Thyroid gland (tissue), 4 donors: Measurements from ENCODE around the gene EMILIN3. TPM values are rescaled to one million over a fixed set of nuclear protein-coding genes. Genes with fewer than 3 reads are reported as not detected.

ENCODE experiments used
- DNase-seq, 2 donors: peaks; one replicate each; pipeline ENCODE4 v3.0.0-alpha.2; 2019
- H3K27ac ChIP-seq, 3 donors: fragments of 200-600 bp; sonication (generic); 1 replicate in 2 of 3; 2 replicates in 1 of 3; pipeline ENCODE4 v1.5.1; 2016 to 2019; ENCODE audit warnings: mild to moderate bottlenecking in 1 of 3, moderate library complexity in 1 of 3
- H3K27me3 ChIP-seq: fragments of 200-600 bp; sonication (generic); one replicate; pipeline ENCODE4 v1.5.1; 2019
- H3K36me3 ChIP-seq, 2 donors: fragments of 200-600 bp; sonication (generic); one replicate each; pipeline ENCODE4 v1.5.1; 2016 to 2019
- H3K4me1 ChIP-seq, 2 donors: fragments of 200-600 bp; sonication (generic); one replicate each; pipeline ENCODE4 v1.5.1; 2017 to 2019
- H3K4me3 ChIP-seq, 3 donors: fragments of 200-600 bp; sonication (generic); replicated peaks in 1 of 3; 1 replicate in 2 of 3; 2 replicates in 1 of 3; pipeline ENCODE4 v1.5.1; 2016; ENCODE audit warnings: mild to moderate bottlenecking in 1 of 3
- H3K9me3 ChIP-seq: fragments of 200-600 bp; sonication (generic); one replicate; pipeline ENCODE4 v1.5.1; 2017
- CTCF ChIP-seq, 6 experiments: fragments of 200-600 bp in 3 of 6; fragments of 450-650 bp in 3 of 6; sonication (generic) in 3 of 6; IDR thresholded peaks; one replicate each; pipeline ENCODE4 v1.5.1; 2016 to 2019; ENCODE audit warnings: antibody characterized with exemption in 6 of 6, mild to moderate bottlenecking in 2 of 6, inconsistent platforms in 1 of 6, moderate library complexity in 1 of 6
- POLR2A ChIP-seq, 2 donors: fragments of 450-650 bp; IDR thresholded peaks; one replicate each; pipeline ENCODE4 v1.6.1; 2017; ENCODE audit warnings: antibody characterized with exemption in 2 of 2, mild to moderate bottlenecking in 2 of 2, moderate library complexity in 1 of 2
- WGBS, 2 donors: methylation state at CpG; one replicate each; pipeline ENCODE4 v1.1.5; 2017; 5-methylcytosine and 5-hydroxymethylcytosine counted together
- intact Hi-C: fragments of 100-400 bp; cut with DNase I; formaldehyde crosslinking; loops from one replicate; pipeline ENCODE4 v1.15.1; 2023
- total RNA-seq, 4 donors: library from RNA; depleted of rRNA; stranded (reverse); fragments of >200 nt; gene quantifications; one replicate each; pipeline ENCODE4 v1.2.3, GENCODE V29; 2016

The EMILIN3 gene
- total RNA-seq, 4 donors from 2014 or later: 0.27 to 1.3 (median 0.61) TPM

- H3K4me3 ChIP-seq: no peak overlapping the region
- intact Hi-C loops: no loop called here
- H3K36me3 ChIP-seq: peaks cover 65 to 67% of the 10 kb centered on the region in 2 donors
- 80 to 83% methylated on average over 9 to 10 of the region's 10 CpGs for WGBS, 2 donors
- no peak overlapping the region for H3K27ac ChIP-seq
- no peak for DNase-seq
- no peaks in the 10 kb centered on the region for H3K4me1 ChIP-seq
- no peak for TF ChIP-seq POLR2A (IDR thresholded peaks at IDR 0.05)
- TF ChIP-seq CTCF (IDR thresholded peaks at IDR 0.05): no peak
- no peaks in the 10 kb centered on the region for H3K27me3 ChIP-seq
- H3K9me3 ChIP-seq: no peaks in the 10 kb centered on the region
Measured at GRCh38 chr20:41406353-41406752, 39.7 kb upstream of the EMILIN3 start.

- intact Hi-C loops: no loop called here
- DNase-seq: no peak
- Histone ChIP-seq H3K36me3 (peaks cover 59% of the 10 kb centered on the region in 2 donors), H3K4me1 (no peaks in the 10 kb centered on the region), H3K9me3 (no peaks in the 10 kb centered on the region), H3K27me3 (no peaks in the 10 kb centered on the region), H3K27ac (no peak overlapping the region), H3K4me3 (no peak overlapping the region)
- whole genome bisulfite sequencing, 2 donors: 84 to 88% methylated on average over 2 to 3 of the region's 3 CpGs
- no peak for TF ChIP-seq CTCF (IDR thresholded peaks at IDR 0.05)
- TF ChIP-seq POLR2A (IDR thresholded peaks at IDR 0.05): no peak
Measured at GRCh38 chr20:41405436-41405835, 38.8 kb upstream of the EMILIN3 start.

DNA sequence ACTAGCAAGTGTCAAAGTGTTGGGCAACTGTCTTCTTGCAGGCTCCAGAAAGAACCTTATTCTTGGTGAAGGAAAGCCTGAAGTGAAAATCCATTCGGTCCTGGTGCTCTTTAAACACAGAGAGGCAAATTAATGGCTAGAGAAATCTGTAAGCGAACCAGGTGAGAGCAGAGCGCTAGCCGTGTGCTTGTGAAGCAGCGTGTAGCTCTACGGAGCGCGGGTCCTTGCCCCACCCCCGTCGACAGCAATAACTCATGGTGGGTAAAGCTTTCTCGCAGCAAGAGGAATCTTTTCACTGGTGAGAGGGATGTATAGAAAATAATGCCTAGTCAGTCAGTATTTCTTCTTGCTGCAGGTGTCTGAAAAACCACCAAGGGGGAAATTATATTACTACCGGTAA is 37.0 kb upstream of the EMILIN3 start:
- Histone ChIP-seq H3K27me3 (no peaks in the 10 kb centered on the region), H3K36me3 (peaks cover 41% of the 10 kb centered on the region in 2 donors), H3K27ac (no peak overlapping the region), H3K4me1 (no peaks in the 10 kb centered on the region), H3K9me3 (no peaks in the 10 kb centered on the region), H3K4me3 (no peak overlapping the region)
- intact Hi-C loops: no loop called here
- 94 to 96% methylated on average over 12 of the region's 12 CpGs for WGBS, 2 donors
- TF ChIP-seq POLR2A (IDR thresholded peaks at IDR 0.05) (no peak), CTCF (IDR thresholded peaks at IDR 0.05) (no peak)
- DNase-seq: no peak

- Histone ChIP-seq H3K27ac (no peak overlapping the region), H3K27me3 (no peaks in the 10 kb centered on the region), H3K36me3 (peaks cover under 1 to 4% of the 10 kb centered on the region in 2 donors), H3K4me1 (no peaks in the 10 kb centered on the region), H3K9me3 (no peaks in the 10 kb centered on the region), H3K4me3 (no peak overlapping the region)
- 88 to 92% methylated on average over 2 of the region's 2 CpGs for WGBS, 2 donors
- intact Hi-C loops: no loop called here
- TF ChIP-seq POLR2A (IDR thresholded peaks at IDR 0.05): no peak
- TF ChIP-seq CTCF (IDR thresholded peaks at IDR 0.05): no peak
- no peak for DNase-seq
Measured at GRCh38 chr20:41398408-41398807, 31.8 kb upstream of the EMILIN3 start.

DNA sequence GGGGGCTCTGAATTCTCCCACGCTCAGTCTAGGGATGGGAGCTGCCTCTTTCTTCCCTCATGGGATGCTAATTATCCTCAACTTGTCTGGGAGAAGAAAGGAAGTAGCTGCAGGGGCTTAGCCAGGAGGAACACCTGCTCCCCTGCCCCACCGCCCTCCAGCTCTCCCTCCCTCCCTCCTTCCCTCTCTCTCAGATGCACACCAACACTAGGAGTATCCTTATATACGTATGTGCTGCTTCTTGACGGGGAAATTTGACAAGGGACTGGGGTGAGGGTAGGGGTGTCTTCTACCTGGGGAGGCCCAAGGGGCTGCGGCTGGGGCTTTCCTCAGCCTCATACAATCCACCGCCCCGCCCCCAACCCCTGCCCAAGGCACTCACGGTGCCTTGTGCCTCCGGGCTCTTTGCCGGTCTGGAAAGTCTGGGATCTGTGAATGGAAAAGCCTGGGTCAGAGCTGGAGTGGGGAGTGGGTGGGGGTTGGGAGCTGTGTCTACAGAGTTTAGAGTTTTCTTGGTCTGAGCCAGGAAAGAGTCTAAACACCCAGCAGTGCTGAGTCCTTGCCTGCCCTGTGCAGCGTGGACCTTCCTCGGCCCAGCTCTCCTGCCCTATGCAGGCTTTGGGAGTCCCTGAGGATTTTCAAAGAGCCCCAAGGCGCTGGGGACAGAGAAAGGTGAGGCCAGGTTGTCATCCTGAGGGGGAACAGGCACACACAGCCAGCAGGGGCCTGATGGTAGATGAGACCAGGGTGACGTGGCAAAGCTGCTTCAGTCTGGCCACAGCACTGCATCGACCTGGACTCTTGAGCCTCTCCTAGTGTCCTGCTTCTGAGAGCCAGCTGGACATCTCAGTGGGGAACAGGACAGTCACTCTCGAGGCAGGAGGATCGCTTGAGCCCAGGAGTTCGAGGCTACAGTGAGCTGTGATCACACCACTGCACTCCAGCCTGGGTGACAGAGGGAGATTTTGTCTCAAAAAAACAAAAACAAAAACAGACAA is 29.3 kb upstream of the EMILIN3 start:
- no peak for DNase-seq
- no peaks in the 10 kb centered on the region for H3K9me3 ChIP-seq
- intact Hi-C loops: no loop called here
- H3K36me3 ChIP-seq: no peaks in the 10 kb centered on the region
- WGBS, 2 donors: 56 to 59% methylated on average over 16 of the region's 18 CpGs
- TF ChIP-seq POLR2A (IDR thresholded peaks at IDR 0.05) (no peak), CTCF (IDR thresholded peaks at IDR 0.05) (no peak)
- no peaks in the 10 kb centered on the region for H3K4me1 ChIP-seq
- H3K27me3 ChIP-seq: no peaks in the 10 kb centered on the region
- H3K4me3 ChIP-seq: no peak overlapping the region
- no peak overlapping the region for H3K27ac ChIP-seq
